HepG2 (cell line): ENCODE data around the gene STAT5A. TPM values are rescaled to one million over a fixed set of nuclear protein-coding genes. Genes with fewer than 3 reads are reported as not detected.

ENCODE experiments used
- ELF4 ChIP-seq: sonication (generic); formaldehyde crosslinking; IDR thresholded peaks from 2 replicates; pipeline ENCODE4 v1.5.0; 2020; ENCODE audit warnings: missing genetic modification reagents, mild to moderate bottlenecking, moderate library complexity, borderline replicate concordance
- HDAC2 ChIP-seq: sonication (generic); formaldehyde crosslinking; IDR thresholded peaks from 2 replicates; pipeline ENCODE4 v1.4.0; 2020; ENCODE audit warnings: missing genetic modification reagents
- KDM5A ChIP-seq: fragments of 200-600 bp; sonication (generic); IDR thresholded peaks from 2 replicates; pipeline ENCODE4 v1.7.0; 2018; ENCODE audit warnings: antibody characterized with exemption, mild to moderate bottlenecking, low read length, borderline replicate concordance
- NFYB ChIP-seq: sonication (generic); formaldehyde crosslinking; IDR thresholded peaks from 2 replicates; pipeline ENCODE4 v1.4.0; 2020; ENCODE audit warnings: missing genetic modification reagents
- NKX3-1 ChIP-seq: sonication (generic); formaldehyde crosslinking; IDR thresholded peaks from 2 replicates; pipeline ENCODE4 v1.5.0; 2020; ENCODE audit warnings: missing genetic modification reagents
- RAD51 ChIP-seq: fragments of 450-650 bp; IDR thresholded peaks from 2 replicates; pipeline ENCODE4 v1.6.1; 2016; ENCODE audit warnings: borderline replicate concordance
- RARG ChIP-seq: sonication (generic); formaldehyde crosslinking; IDR thresholded peaks from 2 replicates; pipeline ENCODE4 v1.4.0; 2020; ENCODE audit warnings: low read depth, mild to moderate bottlenecking, missing genetic modification reagents
- SP4 ChIP-seq: sonication (generic); formaldehyde crosslinking; IDR thresholded peaks from 2 replicates; pipeline ENCODE4 v1.8.1; 2023; ENCODE audit warnings: mild to moderate bottlenecking, missing genetic modification reagents
- THAP11 ChIP-seq: IDR thresholded peaks from 2 replicates; pipeline ENCODE4 v1.6.1; 2016; ENCODE audit warnings: missing biosample characterization, missing genetic modification reagents
- U2AF1 ChIP-seq: fragments of 200-400 bp; formaldehyde crosslinking; optimal IDR thresholded peaks from 2 replicates; pipeline ENCODE3; 2017; ENCODE audit warnings: mild to moderate bottlenecking, low read depth, low read length
- ZFYVE20 ChIP-seq: sonication (generic); formaldehyde crosslinking; IDR thresholded peaks from 2 replicates; pipeline ENCODE4 v1.8.0; 2023; ENCODE audit warnings: low read depth, mild to moderate bottlenecking, moderate library complexity, missing genetic modification reagents, borderline replicate concordance
- ZIK1 ChIP-seq: sonication (generic); formaldehyde crosslinking; IDR thresholded peaks from 2 replicates; pipeline ENCODE4 v1.5.0; 2020; ENCODE audit warnings: mild to moderate bottlenecking, low read depth, missing genetic modification reagents, borderline replicate concordance
- ZMYM2 ChIP-seq: sonication (generic); formaldehyde crosslinking; IDR thresholded peaks from 2 replicates; pipeline ENCODE4 v1.8.0; 2022; ENCODE audit warnings: mild to moderate bottlenecking, missing genetic modification reagents
- ZMYM4 ChIP-seq: sonication (generic); formaldehyde crosslinking; IDR thresholded peaks from 2 replicates; pipeline ENCODE4 v1.8.1; 2023; ENCODE audit warnings: mild to moderate bottlenecking, missing genetic modification reagents
- ZNF205 ChIP-seq: IDR thresholded peaks from 2 replicates; pipeline ENCODE4 v1.6.1; 2018; ENCODE audit warnings: missing biosample characterization, missing genetic modification reagents
- ZNF260 ChIP-seq: sonication (generic); formaldehyde crosslinking; IDR thresholded peaks from 2 replicates; pipeline ENCODE4 v1.4.0; 2020; ENCODE audit warnings: missing genetic modification reagents, low read depth, mild to moderate bottlenecking, borderline replicate concordance
- ZNF530 ChIP-seq: sonication (generic); formaldehyde crosslinking; IDR thresholded peaks from 2 replicates; pipeline ENCODE4 v1.5.0; 2020; ENCODE audit warnings: low read depth, mild to moderate bottlenecking, missing genetic modification reagents
- ZNF549 ChIP-seq: sonication (generic); formaldehyde crosslinking; IDR thresholded peaks from 2 replicates; pipeline ENCODE4 v1.5.0; 2020; ENCODE audit warnings: missing genetic modification reagents
- ZSCAN5A ChIP-seq: sonication (generic); formaldehyde crosslinking; IDR thresholded peaks from 2 replicates; pipeline ENCODE4 v1.8.0; 2022; ENCODE audit warnings: mild to moderate bottlenecking, missing genetic modification reagents, borderline replicate concordance
- polyA plus RNA-seq, 8 experiments: library from polyadenylated mRNA; depleted of rRNA in 3 of 8; stranded (reverse) in 7 of 8; unstranded in 1 of 8; fragments of >200 nt; fragmentation: Illumina TruSeq in 4 of 8; extraction: Trizol in 4 of 8; gene quantifications; 2 replicates each; pipeline versions ENCODE4 v1.2.1 to v1.2.3, GENCODE V29; 2011 to 2016; ENCODE audit warnings: low read depth in 4 of 8, missing spikeins in 1 of 8, mixed read lengths in 1 of 8; ENCODE audit not compliant: insufficient read depth in 1 of 8
- total RNA-seq, 5 experiments: library from RNA; depleted of rRNA; stranded (reverse); fragments of >200 nt; fragmentation: Illumina TruSeq; extraction: Trizol; gene quantifications; 2 replicates each; pipeline ENCODE4 v1.2.3, GENCODE V29; 2016; ENCODE audit warnings: low read depth in 1 of 5
- TF ChIP-seq, protein P1 (sequence below): sonication (generic); formaldehyde crosslinking; IDR thresholded peaks from 2 replicates; pipeline ENCODE4 v1.4.0; 2020; ENCODE audit warnings: missing genetic modification reagents, borderline replicate concordance
- TF ChIP-seq, protein P2 (sequence below): sonication (generic); formaldehyde crosslinking; IDR thresholded peaks from 2 replicates; pipeline ENCODE4 v1.4.0; 2020; ENCODE audit warnings: missing genetic modification reagents
- TF ChIP-seq, protein P3 (sequence below): sonication (generic); formaldehyde crosslinking; IDR thresholded peaks from 2 replicates; pipeline ENCODE4 v1.8.0; 2022; ENCODE audit warnings: missing genetic modification reagents, low read depth, mild to moderate bottlenecking, borderline replicate concordance
- TF ChIP-seq, protein P4 (sequence below): sonication (generic); formaldehyde crosslinking; IDR thresholded peaks from 2 replicates; pipeline ENCODE4 v1.4.0; 2020; ENCODE audit warnings: missing genetic modification reagents

Gene STAT5A
- total and polyA plus RNA-seq, 2 of the 13 experiments (the other 11 are each of a cell fraction or from before 2014, with no cell fraction given), result 1.4 to 4.1 TPM

DNA sequence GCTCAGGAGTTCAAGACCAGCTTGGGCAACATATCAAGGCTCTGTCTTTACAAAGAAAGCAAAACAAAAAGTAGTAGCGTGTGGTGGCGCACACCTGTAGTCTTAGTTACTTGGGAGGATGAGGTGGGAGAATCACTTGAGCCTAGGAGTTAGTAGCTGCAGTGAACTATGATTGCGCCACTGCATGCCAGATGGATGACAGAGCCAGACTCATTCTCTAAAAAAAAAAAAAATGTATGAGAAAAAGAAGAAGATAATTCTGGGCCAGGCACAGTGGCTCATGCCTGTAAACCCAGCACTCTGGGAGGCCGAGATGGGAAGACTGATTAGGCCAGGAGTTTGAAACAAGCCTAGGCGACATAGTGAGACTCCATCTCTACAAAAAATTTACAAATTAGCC, 40.6 kb upstream of the STAT5A start (continued):
- TF ChIP-seq, protein P1, sequence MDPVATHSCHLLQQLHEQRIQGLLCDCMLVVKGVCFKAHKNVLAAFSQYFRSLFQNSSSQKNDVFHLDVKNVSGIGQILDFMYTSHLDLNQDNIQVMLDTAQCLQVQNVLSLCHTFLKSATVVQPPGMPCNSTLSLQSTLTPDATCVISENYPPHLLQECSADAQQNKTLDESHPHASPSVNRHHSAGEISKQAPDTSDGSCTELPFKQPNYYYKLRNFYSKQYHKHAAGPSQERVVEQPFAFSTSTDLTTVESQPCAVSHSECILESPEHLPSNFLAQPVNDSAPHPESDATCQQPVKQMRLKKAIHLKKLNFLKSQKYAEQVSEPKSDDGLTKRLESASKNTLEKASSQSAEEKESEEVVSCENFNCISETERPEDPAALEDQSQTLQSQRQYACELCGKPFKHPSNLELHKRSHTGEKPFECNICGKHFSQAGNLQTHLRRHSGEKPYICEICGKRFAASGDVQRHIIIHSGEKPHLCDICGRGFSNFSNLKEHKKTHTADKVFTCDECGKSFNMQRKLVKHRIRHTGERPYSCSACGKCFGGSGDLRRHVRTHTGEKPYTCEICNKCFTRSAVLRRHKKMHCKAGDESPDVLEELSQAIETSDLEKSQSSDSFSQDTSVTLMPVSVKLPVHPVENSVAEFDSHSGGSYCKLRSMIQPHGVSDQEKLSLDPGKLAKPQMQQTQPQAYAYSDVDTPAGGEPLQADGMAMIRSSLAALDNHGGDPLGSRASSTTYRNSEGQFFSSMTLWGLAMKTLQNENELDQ (CRISPR knock-in tag), result no peak
- TF ChIP-seq U2AF1 (no peak), ZNF549 (no peak), ZIK1 (CRISPR knock-in tag) (no peak), KDM5A (no peak), ZMYM4 (CRISPR knock-in tag) (no peak), NKX3-1 (CRISPR knock-in tag) (no peak), RAD51 (no peak), THAP11 (CRISPR knock-in tag) (0 out of 2 replicates have a peak, but pooled peaks have one; percentile 36), ZSCAN5A (CRISPR knock-in tag) (no peak), RARG (CRISPR knock-in tag) (no peak), SP4 (CRISPR knock-in tag) (no peak), ZNF260 (CRISPR knock-in tag) (no peak), HDAC2 (CRISPR knock-in tag) (peak; percentile 62), ZMYM2 (peak; percentile 89; the same call in 1 of the 2 replicates), ZNF205 (CRISPR knock-in tag) (peak; percentile 98), ELF4 (CRISPR knock-in tag) (no peak), NFYB (no peak), ZFYVE20 (no peak), ZNF530 (no peak)
- TF ChIP-seq, protein P2, sequence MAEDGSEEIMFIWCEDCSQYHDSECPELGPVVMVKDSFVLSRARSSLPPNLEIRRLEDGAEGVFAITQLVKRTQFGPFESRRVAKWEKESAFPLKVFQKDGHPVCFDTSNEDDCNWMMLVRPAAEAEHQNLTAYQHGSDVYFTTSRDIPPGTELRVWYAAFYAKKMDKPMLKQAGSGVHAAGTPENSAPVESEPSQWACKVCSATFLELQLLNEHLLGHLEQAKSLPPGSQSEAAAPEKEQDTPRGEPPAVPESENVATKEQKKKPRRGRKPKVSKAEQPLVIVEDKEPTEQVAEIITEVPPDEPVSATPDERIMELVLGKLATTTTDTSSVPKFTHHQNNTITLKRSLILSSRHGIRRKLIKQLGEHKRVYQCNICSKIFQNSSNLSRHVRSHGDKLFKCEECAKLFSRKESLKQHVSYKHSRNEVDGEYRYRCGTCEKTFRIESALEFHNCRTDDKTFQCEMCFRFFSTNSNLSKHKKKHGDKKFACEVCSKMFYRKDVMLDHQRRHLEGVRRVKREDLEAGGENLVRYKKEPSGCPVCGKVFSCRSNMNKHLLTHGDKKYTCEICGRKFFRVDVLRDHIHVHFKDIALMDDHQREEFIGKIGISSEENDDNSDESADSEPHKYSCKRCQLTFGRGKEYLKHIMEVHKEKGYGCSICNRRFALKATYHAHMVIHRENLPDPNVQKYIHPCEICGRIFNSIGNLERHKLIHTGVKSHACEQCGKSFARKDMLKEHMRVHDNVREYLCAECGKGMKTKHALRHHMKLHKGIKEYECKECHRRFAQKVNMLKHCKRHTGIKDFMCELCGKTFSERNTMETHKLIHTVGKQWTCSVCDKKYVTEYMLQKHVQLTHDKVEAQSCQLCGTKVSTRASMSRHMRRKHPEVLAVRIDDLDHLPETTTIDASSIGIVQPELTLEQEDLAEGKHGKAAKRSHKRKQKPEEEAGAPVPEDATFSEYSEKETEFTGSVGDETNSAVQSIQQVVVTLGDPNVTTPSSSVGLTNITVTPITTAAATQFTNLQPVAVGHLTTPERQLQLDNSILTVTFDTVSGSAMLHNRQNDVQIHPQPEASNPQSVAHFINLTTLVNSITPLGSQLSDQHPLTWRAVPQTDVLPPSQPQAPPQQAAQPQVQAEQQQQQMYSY, result no peak
- TF ChIP-seq, protein P3, sequence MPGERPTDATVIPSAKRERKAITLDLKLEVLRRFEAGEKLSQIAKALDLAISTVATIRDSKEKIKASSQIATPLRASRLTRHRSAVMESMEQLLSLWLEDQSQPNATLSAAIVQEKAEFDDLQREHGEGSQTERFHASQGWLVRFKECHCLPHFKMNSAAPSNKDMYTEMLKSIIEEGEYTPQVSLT (CRISPR knock-in tag), result no peak
- TF ChIP-seq, protein P4, sequence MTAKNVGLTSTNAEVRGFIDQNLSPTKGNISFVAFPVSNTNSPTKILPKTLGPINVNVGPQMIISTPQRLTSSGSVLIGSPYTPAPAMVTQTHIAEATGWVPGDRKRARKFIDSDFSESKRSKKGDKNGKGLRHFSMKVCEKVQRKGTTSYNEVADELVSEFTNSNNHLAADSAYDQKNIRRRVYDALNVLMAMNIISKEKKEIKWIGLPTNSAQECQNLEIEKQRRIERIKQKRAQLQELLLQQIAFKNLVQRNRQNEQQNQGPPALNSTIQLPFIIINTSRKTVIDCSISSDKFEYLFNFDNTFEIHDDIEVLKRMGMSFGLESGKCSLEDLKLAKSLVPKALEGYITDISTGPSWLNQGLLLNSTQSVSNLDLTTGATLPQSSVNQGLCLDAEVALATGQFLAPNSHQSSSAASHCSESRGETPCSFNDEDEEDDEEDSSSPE (CRISPR knock-in tag), result no peak
